GM06990 (cell line): ENCODE results near the gene L3MBTL4.

Source experiments
- DNase-seq: peaks from one replicate; pipeline ENCODE4 v3.0.0-alpha.2; 2011; ENCODE audit not compliant: insufficient read length; ENCODE audit errors: extremely low read depth
- H3K27me3 ChIP-seq: replicated peaks from 2 replicates; pipeline ENCODE4 v1.6.0; 2011; ENCODE audit warnings: low read length; ENCODE audit not compliant: control insufficient read depth, insufficient read depth
- H3K36me3 ChIP-seq: 2 replicates; pipeline ENCODE4 v1.5.1; 2011; ENCODE audit warnings: low read length; ENCODE audit not compliant: control insufficient read depth, insufficient read depth
- H3K4me3 ChIP-seq: replicated peaks from 2 replicates; pipeline ENCODE4 v1.5.1; 2011; ENCODE audit warnings: low read depth, mild to moderate bottlenecking, control low read depth, low read length
- TF ChIP-seq, protein P1 (sequence below): IDR thresholded peaks from 2 replicates; pipeline ENCODE4 v1.5.1; 2011; ENCODE audit warnings: low read length, control low read depth, mild to moderate bottlenecking, inconsistent platforms; ENCODE audit not compliant: insufficient read depth, poor library complexity, severe bottlenecking

Gene L3MBTL4

GRCh38 chr18:5939801-5940667 lies 474.7 kb downstream of the L3MBTL4 start:
- no peaks in the 10 kb centered on the region for H3K27me3 ChIP-seq
- no peak for DNase-seq
- H3K4me3 ChIP-seq, result no peak overlapping the region
- no peaks in the 10 kb centered on the region for H3K36me3 ChIP-seq
- TF ChIP-seq, protein P1, sequence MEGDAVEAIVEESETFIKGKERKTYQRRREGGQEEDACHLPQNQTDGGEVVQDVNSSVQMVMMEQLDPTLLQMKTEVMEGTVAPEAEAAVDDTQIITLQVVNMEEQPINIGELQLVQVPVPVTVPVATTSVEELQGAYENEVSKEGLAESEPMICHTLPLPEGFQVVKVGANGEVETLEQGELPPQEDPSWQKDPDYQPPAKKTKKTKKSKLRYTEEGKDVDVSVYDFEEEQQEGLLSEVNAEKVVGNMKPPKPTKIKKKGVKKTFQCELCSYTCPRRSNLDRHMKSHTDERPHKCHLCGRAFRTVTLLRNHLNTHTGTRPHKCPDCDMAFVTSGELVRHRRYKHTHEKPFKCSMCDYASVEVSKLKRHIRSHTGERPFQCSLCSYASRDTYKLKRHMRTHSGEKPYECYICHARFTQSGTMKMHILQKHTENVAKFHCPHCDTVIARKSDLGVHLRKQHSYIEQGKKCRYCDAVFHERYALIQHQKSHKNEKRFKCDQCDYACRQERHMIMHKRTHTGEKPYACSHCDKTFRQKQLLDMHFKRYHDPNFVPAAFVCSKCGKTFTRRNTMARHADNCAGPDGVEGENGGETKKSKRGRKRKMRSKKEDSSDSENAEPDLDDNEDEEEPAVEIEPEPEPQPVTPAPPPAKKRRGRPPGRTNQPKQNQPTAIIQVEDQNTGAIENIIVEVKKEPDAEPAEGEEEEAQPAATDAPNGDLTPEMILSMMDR, result no peak

GRCh38 chr18:5937795-5938194 lies 476.9 kb downstream of the L3MBTL4 start:
- Histone ChIP-seq H3K36me3 (no peaks in the 10 kb centered on the region), H3K4me3 (no peak overlapping the region), H3K27me3 (no peaks in the 10 kb centered on the region)
- DNase-seq, result no peak
- TF ChIP-seq, protein P1, result no peak

- no peaks in the 10 kb centered on the region for H3K27me3 ChIP-seq
- DNase-seq, result no peak
- TF ChIP-seq, protein P1, result no peak
- H3K36me3 ChIP-seq, result no peaks in the 10 kb centered on the region
- H3K4me3 ChIP-seq, result no peak overlapping the region
Observed at GRCh38 chr18:5937121-5937520, 477.6 kb downstream of the L3MBTL4 start.

DNA sequence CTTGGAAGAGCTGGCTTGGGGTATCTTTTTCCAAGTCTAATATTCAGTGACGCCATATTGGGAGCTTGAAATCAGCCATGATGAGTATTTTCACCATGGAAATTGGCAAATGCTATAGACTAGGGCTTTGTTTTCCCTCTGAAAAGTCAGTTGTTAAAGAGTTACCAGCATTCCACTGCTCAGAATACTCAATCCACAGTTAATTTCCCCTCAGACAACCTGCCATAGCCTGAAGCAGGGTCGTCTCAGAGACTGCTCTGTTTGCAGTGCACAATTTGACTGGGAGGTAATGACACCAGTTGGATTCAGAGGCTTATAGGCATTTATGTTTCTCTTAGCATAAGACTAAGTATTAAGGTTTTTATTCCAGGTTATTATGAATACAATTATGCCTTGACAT lies 483.9 kb downstream of the L3MBTL4 start:
- Histone ChIP-seq H3K4me3 (no peak overlapping the region), H3K36me3 (no peaks in the 10 kb centered on the region), H3K27me3 (no peaks in the 10 kb centered on the region)
- no peak for DNase-seq
- TF ChIP-seq, protein P1, result no peak

- Histone ChIP-seq H3K4me3 (no peak overlapping the region), H3K27me3 (no peaks in the 10 kb centered on the region), H3K36me3 (no peaks in the 10 kb centered on the region)
- no peak for DNase-seq
- TF ChIP-seq, protein P1, result no peak
Observed at GRCh38 chr18:5918205-5918858, 496.4 kb downstream of the L3MBTL4 start.
